GM19025 (cell line): ENCODE measurements around the gene OPN3.
"Not testable (repeated sequence)": the region's sequence is repeated elsewhere in the genome, so short reads cannot be mapped to it uniquely, and the experiment has no call there.

ENCODE experiments used
- ATAC-seq: cut with Tn5 transposase; IDR thresholded peaks from one replicate; pipeline ENCODE4 v1.9.1; 2021; ENCODE audit warnings: mild to moderate bottlenecking, low read depth, moderate library complexity; ENCODE audit not compliant: unreplicated experiment

The OPN3 gene

GRCh38 chr1:241640149-241640866 lies at the start of gene OPN3, which contains the start of gene CHML:
OPN3 (minus strand) TSS chr1:241640369; CDS start chr1:241640254, 115 bp downstream.
CHML (minus strand) TSS chr1:241640369; CDS start chr1:241635766, 4,603 bp downstream.
- peak; percentile 95 for ATAC-seq

- ATAC-seq = no peak
Observed at GRCh38 chr1:241688940-241689368, 48.8 kb upstream of the OPN3 start.

- ATAC-seq = no peak
Observed at GRCh38 chr1:241684108-241684507, 43.9 kb upstream of the OPN3 start.

- ATAC-seq = no peak
Observed at GRCh38 chr1:241682921-241683320, 42.8 kb upstream of the OPN3 start.

- not testable (repeated sequence) for ATAC-seq
Observed at GRCh38 chr1:241681861-241682448, 41.8 kb upstream of the OPN3 start.

- ATAC-seq = no peak
Observed at GRCh38 chr1:241679961-241680360, 39.8 kb upstream of the OPN3 start.

- ATAC-seq = no peak
Observed at GRCh38 chr1:241679404-241679803, 39.2 kb upstream of the OPN3 start.

- no peak for ATAC-seq
Observed at GRCh38 chr1:241678536-241678935, 38.4 kb upstream of the OPN3 start.

- peak; percentile 82 for ATAC-seq
Observed at GRCh38 chr1:241677201-241677600, 37.0 kb upstream of the OPN3 start.

- no peak for ATAC-seq
Observed at GRCh38 chr1:241675983-241676382, 35.8 kb upstream of the OPN3 start.

GRCh38 chr1:241674805-241675384 lies 34.7 kb upstream of the OPN3 start:
- no peak for ATAC-seq

- no peak for ATAC-seq
Observed at GRCh38 chr1:241672301-241672700, 32.1 kb upstream of the OPN3 start.

GRCh38 chr1:241666419-241666818 lies 26.2 kb upstream of the OPN3 start:
- no peak for ATAC-seq

GRCh38 chr1:241660424-241660972 lies 20.3 kb upstream of the OPN3 start:
- no peak for ATAC-seq

GRCh38 chr1:241659016-241659415 lies 18.8 kb upstream of the OPN3 start:
- not testable (repeated sequence) for ATAC-seq

- no peak for ATAC-seq
Observed at GRCh38 chr1:241658081-241658793, 18.1 kb upstream of the OPN3 start.

- no peak for ATAC-seq
Observed at GRCh38 chr1:241654641-241655040, 14.5 kb upstream of the OPN3 start.

GRCh38 chr1:241654019-241654418 lies 13.8 kb upstream of the OPN3 start:
- no peak for ATAC-seq

- ATAC-seq = no peak
Observed at GRCh38 chr1:241652012-241652411, 11.8 kb upstream of the OPN3 start, which contains the start of gene WDR64. WDR64 (plus strand) TSS chr1:241652281; CDS start chr1:241652485, 204 bp downstream.

GRCh38 chr1:241648159-241648558 lies 8.0 kb upstream of the OPN3 start:
- ATAC-seq = no peak

- no peak for ATAC-seq
Observed at GRCh38 chr1:241647658-241648057, 7.5 kb upstream of the OPN3 start.
